Measurements from ENCODE around the gene TRIM46. TPM values are rescaled to one million over a fixed set of nuclear protein-coding genes. Genes with fewer than 3 reads are reported as not detected.

The TRIM46 gene
- total and polyA plus RNA-seq, 2 of the 13 experiments (the other 11 are each of a cell fraction or from before 2014, with no cell fraction given), result 0.04 to 0.09 TPM

- peak; percentile 34; the same call in 1 of the 2 replicates for TF ChIP-seq ZNF776 (CRISPR knock-in tag; IDR thresholded peaks at IDR 0.05)
- TF ChIP-seq ZNF143 (CRISPR knock-in tag; IDR thresholded peaks at IDR 0.05), result peak; percentile 48; the same call in 1 of the 2 replicates
- peak; percentile 96 for TF ChIP-seq TBX3 (IDR thresholded peaks at IDR 0.05; ENCODE audit: borderline replicate concordance)
- no peak for TF ChIP-seq MAF1 (CRISPR knock-in tag; IDR thresholded peaks at IDR 0.05; ENCODE audit: borderline replicate concordance)
- no peak for TF ChIP-seq MAFF (IDR thresholded peaks at IDR 0.05; ENCODE audit: low read depth, low read length)
- TF ChIP-seq, protein P1, sequence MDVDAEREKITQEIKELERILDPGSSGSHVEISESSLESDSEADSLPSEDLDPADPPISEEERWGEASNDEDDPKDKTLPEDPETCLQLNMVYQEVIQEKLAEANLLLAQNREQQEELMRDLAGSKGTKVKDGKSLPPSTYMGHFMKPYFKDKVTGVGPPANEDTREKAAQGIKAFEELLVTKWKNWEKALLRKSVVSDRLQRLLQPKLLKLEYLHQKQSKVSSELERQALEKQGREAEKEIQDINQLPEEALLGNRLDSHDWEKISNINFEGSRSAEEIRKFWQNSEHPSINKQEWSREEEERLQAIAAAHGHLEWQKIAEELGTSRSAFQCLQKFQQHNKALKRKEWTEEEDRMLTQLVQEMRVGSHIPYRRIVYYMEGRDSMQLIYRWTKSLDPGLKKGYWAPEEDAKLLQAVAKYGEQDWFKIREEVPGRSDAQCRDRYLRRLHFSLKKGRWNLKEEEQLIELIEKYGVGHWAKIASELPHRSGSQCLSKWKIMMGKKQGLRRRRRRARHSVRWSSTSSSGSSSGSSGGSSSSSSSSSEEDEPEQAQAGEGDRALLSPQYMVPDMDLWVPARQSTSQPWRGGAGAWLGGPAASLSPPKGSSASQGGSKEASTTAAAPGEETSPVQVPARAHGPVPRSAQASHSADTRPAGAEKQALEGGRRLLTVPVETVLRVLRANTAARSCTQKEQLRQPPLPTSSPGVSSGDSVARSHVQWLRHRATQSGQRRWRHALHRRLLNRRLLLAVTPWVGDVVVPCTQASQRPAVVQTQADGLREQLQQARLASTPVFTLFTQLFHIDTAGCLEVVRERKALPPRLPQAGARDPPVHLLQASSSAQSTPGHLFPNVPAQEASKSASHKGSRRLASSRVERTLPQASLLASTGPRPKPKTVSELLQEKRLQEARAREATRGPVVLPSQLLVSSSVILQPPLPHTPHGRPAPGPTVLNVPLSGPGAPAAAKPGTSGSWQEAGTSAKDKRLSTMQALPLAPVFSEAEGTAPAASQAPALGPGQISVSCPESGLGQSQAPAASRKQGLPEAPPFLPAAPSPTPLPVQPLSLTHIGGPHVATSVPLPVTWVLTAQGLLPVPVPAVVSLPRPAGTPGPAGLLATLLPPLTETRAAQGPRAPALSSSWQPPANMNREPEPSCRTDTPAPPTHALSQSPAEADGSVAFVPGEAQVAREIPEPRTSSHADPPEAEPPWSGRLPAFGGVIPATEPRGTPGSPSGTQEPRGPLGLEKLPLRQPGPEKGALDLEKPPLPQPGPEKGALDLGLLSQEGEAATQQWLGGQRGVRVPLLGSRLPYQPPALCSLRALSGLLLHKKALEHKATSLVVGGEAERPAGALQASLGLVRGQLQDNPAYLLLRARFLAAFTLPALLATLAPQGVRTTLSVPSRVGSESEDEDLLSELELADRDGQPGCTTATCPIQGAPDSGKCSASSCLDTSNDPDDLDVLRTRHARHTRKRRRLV (CRISPR knock-in tag; IDR thresholded peaks at IDR 0.05), result peak; percentile 12; the same call in 1 of the 2 replicates
- TF ChIP-seq KAT2B (IDR thresholded peaks at IDR 0.05; ENCODE audit: borderline replicate concordance, low read depth, low read length), result no peak
- 0 out of 2 replicates have a peak, but pooled peaks have one; percentile 41 for TF ChIP-seq ZNF879 (CRISPR knock-in tag; IDR thresholded peaks at IDR 0.05)
- peak; percentile 81 for TF ChIP-seq TCF7 (IDR thresholded peaks at IDR 0.05; ENCODE audit: low read depth)
- TF ChIP-seq ZNF354B (CRISPR knock-in tag; IDR thresholded peaks at IDR 0.05), result no peak; the same call in 1 of the 2 replicates
- TF ChIP-seq SUZ12 (IDR thresholded peaks at IDR 0.05; ENCODE audit: low read depth, low read length), result no peak
- TF ChIP-seq FUBP1 (CRISPR knock-in tag; IDR thresholded peaks at IDR 0.05; ENCODE audit: borderline replicate concordance), result no peak
- TF ChIP-seq FOXA3 (CRISPR knock-in tag; IDR thresholded peaks at IDR 0.05), result peak; percentile 96
- peak; percentile 68 for TF ChIP-seq REPIN1 (CRISPR knock-in tag; IDR thresholded peaks at IDR 0.05; ENCODE audit: borderline replicate concordance, low read depth)
- peak; percentile 72 for TF ChIP-seq MEF2D (CRISPR knock-in tag; IDR thresholded peaks at IDR 0.05)
- TF ChIP-seq RXRA (CRISPR knock-in tag; IDR thresholded peaks at IDR 0.05), result peak; percentile 91
- TF ChIP-seq, protein P2, sequence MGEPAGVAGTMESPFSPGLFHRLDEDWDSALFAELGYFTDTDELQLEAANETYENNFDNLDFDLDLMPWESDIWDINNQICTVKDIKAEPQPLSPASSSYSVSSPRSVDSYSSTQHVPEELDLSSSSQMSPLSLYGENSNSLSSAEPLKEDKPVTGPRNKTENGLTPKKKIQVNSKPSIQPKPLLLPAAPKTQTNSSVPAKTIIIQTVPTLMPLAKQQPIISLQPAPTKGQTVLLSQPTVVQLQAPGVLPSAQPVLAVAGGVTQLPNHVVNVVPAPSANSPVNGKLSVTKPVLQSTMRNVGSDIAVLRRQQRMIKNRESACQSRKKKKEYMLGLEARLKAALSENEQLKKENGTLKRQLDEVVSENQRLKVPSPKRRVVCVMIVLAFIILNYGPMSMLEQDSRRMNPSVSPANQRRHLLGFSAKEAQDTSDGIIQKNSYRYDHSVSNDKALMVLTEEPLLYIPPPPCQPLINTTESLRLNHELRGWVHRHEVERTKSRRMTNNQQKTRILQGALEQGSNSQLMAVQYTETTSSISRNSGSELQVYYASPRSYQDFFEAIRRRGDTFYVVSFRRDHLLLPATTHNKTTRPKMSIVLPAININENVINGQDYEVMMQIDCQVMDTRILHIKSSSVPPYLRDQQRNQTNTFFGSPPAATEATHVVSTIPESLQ (CRISPR knock-in tag; conservative IDR thresholded peaks at IDR 0.05), result no peak
- TF ChIP-seq, protein P3, sequence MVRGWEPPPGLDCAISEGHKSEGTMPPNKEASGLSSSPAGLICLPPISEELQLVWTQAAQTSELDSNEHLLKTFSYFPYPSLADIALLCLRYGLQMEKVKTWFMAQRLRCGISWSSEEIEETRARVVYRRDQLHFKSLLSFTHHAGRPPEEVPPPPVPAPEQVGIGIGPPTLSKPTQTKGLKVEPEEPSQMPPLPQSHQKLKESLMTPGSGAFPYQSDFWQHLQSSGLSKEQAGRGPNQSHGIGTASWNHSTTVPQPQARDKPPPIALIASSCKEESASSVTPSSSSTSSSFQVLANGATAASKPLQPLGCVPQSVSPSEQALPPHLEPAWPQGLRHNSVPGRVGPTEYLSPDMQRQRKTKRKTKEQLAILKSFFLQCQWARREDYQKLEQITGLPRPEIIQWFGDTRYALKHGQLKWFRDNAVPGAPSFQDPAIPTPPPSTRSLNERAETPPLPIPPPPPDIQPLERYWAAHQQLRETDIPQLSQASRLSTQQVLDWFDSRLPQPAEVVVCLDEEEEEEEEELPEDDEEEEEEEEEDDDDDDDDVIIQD (CRISPR knock-in tag; IDR thresholded peaks at IDR 0.05; ENCODE audit: low read depth), result peak; percentile 74; the same call in 1 of the 2 replicates
These were observed 46.3 kb upstream of the TRIM46 start, which contains the start of gene EFNA1 (continued) for GRCh38 chr1:155127105-155127966.
